ENCODE results near the gene CIDEA. TPM values are rescaled to one million over a fixed set of nuclear protein-coding genes. Genes with fewer than 3 reads are reported as not detected.

The CIDEA gene
- total RNA-seq, 6 donors from 2014 or later: not detected

- H3K4me3 ChIP-seq: no peak overlapping the region
- WGBS, 2 donors: 79 to 87% methylated on average over 8 to 9 of the region's 9 CpGs
- ATAC-seq (ENCODE audit: low FRiP score in 2 of 2): peak in 1 of 2 donors; percentile 69
Measured at GRCh38 chr18:12282442-12283039, 28.4 kb downstream of the CIDEA start.

GRCh38 chr18:12283256-12283655 is 29.1 kb downstream of the CIDEA start:
- Histone ChIP-seq H3K9me3 (no peaks in the 10 kb centered on the region), H3K4me3 (no peak overlapping the region), H3K27ac (no peak overlapping the region), H3K4me1 (peaks cover 12 to 21% (median 16%) of the 10 kb centered on the region in 4 donors), H3K36me3 (no peaks in the 10 kb centered on the region), H3K27me3 (peaks cover 0 to 12% (median 0%) of the 10 kb centered on the region in 4 donors)
- DNase-seq (no peak), ATAC-seq (ENCODE audit: low FRiP score in 2 of 2) (no peak)
- no peak for TF ChIP-seq POLR2AphosphoS5 (IDR thresholded peaks at IDR 0.05)
- TF ChIP-seq POLR2A (IDR thresholded peaks at IDR 0.05): no peak
- TF ChIP-seq EP300 (IDR thresholded peaks at IDR 0.05): no peak
- TF ChIP-seq CTCF (IDR thresholded peaks at IDR 0.05): no peak
- 73 to 84% methylated on average over 5 to 6 of the region's 6 CpGs for WGBS, 2 donors

More at GRCh38 chr18:12282442-12283039, 28.4 kb downstream of the CIDEA start:
- Histone ChIP-seq H3K27ac (no peak overlapping the region), H3K36me3 (no peaks in the 10 kb centered on the region), H3K4me1 (peaks cover 8 to 16% (median 12%) of the 10 kb centered on the region in 4 donors), H3K9me3 (no peaks in the 10 kb centered on the region), H3K27me3 (peaks cover 0 to 6% (median 0%) of the 10 kb centered on the region in 4 donors)
- DNase-seq: no peak
- no peak for TF ChIP-seq POLR2A (IDR thresholded peaks at IDR 0.05)
- TF ChIP-seq POLR2AphosphoS5 (IDR thresholded peaks at IDR 0.05): no peak
- no peak for TF ChIP-seq CTCF (IDR thresholded peaks at IDR 0.05)
- TF ChIP-seq EP300 (IDR thresholded peaks at IDR 0.05): no peak

- WGBS, 2 donors: 50 to 57% methylated on average over 1 of the region's 1 CpG
- Histone ChIP-seq H3K27me3 (peaks cover 0 to 12% (median 0%) of the 10 kb centered on the region in 4 donors), H3K4me3 (no peak overlapping the region), H3K4me1 (peaks cover 12 to 21% (median 16%) of the 10 kb centered on the region in 4 donors), H3K36me3 (no peaks in the 10 kb centered on the region), H3K27ac (no peak overlapping the region), H3K9me3 (no peaks in the 10 kb centered on the region)
- ATAC-seq (ENCODE audit: low FRiP score in 2 of 2) (no peak), DNase-seq (no peak)
- TF ChIP-seq CTCF (IDR thresholded peaks at IDR 0.05) (no peak), POLR2AphosphoS5 (IDR thresholded peaks at IDR 0.05) (no peak), EP300 (IDR thresholded peaks at IDR 0.05) (no peak), POLR2A (IDR thresholded peaks at IDR 0.05) (no peak)
Measured at GRCh38 chr18:12283666-12284065, 29.5 kb downstream of the CIDEA start.

- Histone ChIP-seq H3K9me3 (no peaks in the 10 kb centered on the region), H3K27me3 (peaks cover 0 to 12% (median 0%) of the 10 kb centered on the region in 4 donors), H3K27ac (peak overlapping the region; percentile 56 to 83 (median 78)), H3K4me3 (peak overlapping the region in 3 of 4 donors; percentile 37 to 45 (median 44)), H3K36me3 (no peaks in the 10 kb centered on the region), H3K4me1 (peaks cover 11 to 22% (median 18%) of the 10 kb centered on the region in 4 donors)
- peak; percentile 27 to 86 for ATAC-seq (ENCODE audit: low FRiP score in 2 of 2)
- peak in 1 of 2 donors; percentile 85 for DNase-seq
- 35% methylated on average over 6 to 16 of the region's 37 CpGs for WGBS, 2 donors
- TF ChIP-seq POLR2AphosphoS5 (IDR thresholded peaks at IDR 0.05): no peak
- no peak for TF ChIP-seq CTCF (IDR thresholded peaks at IDR 0.05)
- TF ChIP-seq POLR2A (IDR thresholded peaks at IDR 0.05): no peak
- TF ChIP-seq EP300 (IDR thresholded peaks at IDR 0.05): no peak
Measured at GRCh38 chr18:12287131-12287681, 33.0 kb downstream of the CIDEA start.

All from upper lobe of left lung (tissue), 6 donors.